IMR-90 (cell line): ENCODE results near the gene CPOX. TPM values are rescaled to one million over a fixed set of nuclear protein-coding genes. Genes with fewer than 3 reads are reported as not detected.

ENCODE experiments used
- ATAC-seq: fragments of 200-7000 bp; cut with Tn5 transposase; 2 replicates; pipeline ENCODE4 v1.9.1; 2020; ENCODE audit warnings: low read depth, mild to moderate bottlenecking, moderate library complexity
- BruUV-seq: library from RNA; stranded (reverse); fragments of 400-500 nt; replicated peaks from 2 replicates; lab custom pipeline; 2021; lab: Mats Ljungman, UMichigan
- CTCF ChIA-PET: fragments of 300-600 bp; formaldehyde crosslinking; extraction: SDS; loops from one replicate; lab custom pipeline; 2021; ENCODE audit warnings: antibody characterized with exemption; lab: Yijun Ruan, JAX
- POLR2A ChIA-PET: fragments of 300-600 bp; sonication (Branson Sonifier 250); formaldehyde crosslinking; loops from one replicate; lab custom pipeline; 2022; ENCODE audit warnings: antibody characterized with exemption; ENCODE audit not compliant: unreplicated experiment; lab: Charles Lee
- DNase-seq: peaks from one replicate; pipeline ENCODE4 v3.0.0; 2013
- H2AFZ ChIP-seq: replicated peaks from 2 replicates; pipeline ENCODE3; 2013; ENCODE audit warnings: low read length, mild to moderate bottlenecking; ENCODE audit not compliant: poor library complexity
- H2AK5ac ChIP-seq: 2 replicates; pipeline ENCODE4 v1.6.1; 2013; ENCODE audit warnings: low read depth, low read length, inconsistent platforms
- H2AK9ac ChIP-seq: replicated peaks from 2 replicates; pipeline ENCODE3; 2013; ENCODE audit warnings: mild to moderate bottlenecking, low read depth, low read length, moderate library complexity; ENCODE audit not compliant: poor library complexity
- H2BK120ac ChIP-seq: 2 replicates; pipeline ENCODE4 v1.6.1; 2013; ENCODE audit warnings: low read depth, low read length, inconsistent platforms
- H2BK15ac ChIP-seq: 3 replicates; pipeline ENCODE4 v1.6.1; 2013; ENCODE audit warnings: low read depth, low read length, inconsistent platforms
- H2BK20ac ChIP-seq: 2 replicates; pipeline ENCODE4 v1.6.1; 2013; ENCODE audit warnings: low read depth, mild to moderate bottlenecking, inconsistent platforms, low read length, moderate library complexity
- H2BK5ac ChIP-seq: 2 replicates; pipeline ENCODE4 v1.6.1; 2013; ENCODE audit warnings: mild to moderate bottlenecking, low read depth, low read length, inconsistent platforms; ENCODE audit not compliant: poor library complexity, severe bottlenecking
- H3K14ac ChIP-seq: replicated peaks from 2 replicates; pipeline ENCODE4 v1.6.1; 2013; ENCODE audit warnings: low read depth, low read length, inconsistent platforms
- H3K18ac ChIP-seq: 2 replicates; pipeline ENCODE4 v1.6.1; 2013; ENCODE audit warnings: low read depth, low read length, control low read depth
- H3K23ac ChIP-seq: 2 replicates; pipeline ENCODE4 v1.6.1; 2013; ENCODE audit warnings: low read depth, low read length, inconsistent platforms
- H3K27ac ChIP-seq: 2 replicates; pipeline ENCODE4 v1.5.1; 2013; ENCODE audit warnings: mild to moderate bottlenecking, control low read depth, low read length; ENCODE audit not compliant: insufficient read depth
- H3K27me3 ChIP-seq: 2 replicates; pipeline ENCODE4 v1.6.1; 2013; ENCODE audit warnings: low read length; ENCODE audit not compliant: control insufficient read depth, insufficient read depth
- H3K36me3 ChIP-seq: 2 replicates; pipeline ENCODE4 v1.6.1; 2013; ENCODE audit warnings: low read length, mixed read lengths; ENCODE audit not compliant: control insufficient read depth, insufficient read depth
- H3K4ac ChIP-seq: 2 replicates; pipeline ENCODE4 v1.6.1; 2013; ENCODE audit warnings: low read depth, low read length, inconsistent platforms
- H3K4me1 ChIP-seq: 2 replicates; pipeline ENCODE4 v1.6.1; 2013; ENCODE audit warnings: low read length, mixed read lengths; ENCODE audit not compliant: control insufficient read depth, insufficient read depth
- H3K4me2 ChIP-seq: 2 replicates; pipeline ENCODE4 v1.6.1; 2013; ENCODE audit warnings: low read depth, mild to moderate bottlenecking, control low read depth, low read length, moderate library complexity
- H3K4me3 ChIP-seq: 2 replicates; pipeline ENCODE4 v1.5.1; 2013; ENCODE audit warnings: low read depth, mild to moderate bottlenecking, control low read depth, low read length, moderate library complexity; ENCODE audit not compliant: insufficient read depth
- H3K56ac ChIP-seq: 2 replicates; pipeline ENCODE4 v1.6.1; 2013; ENCODE audit warnings: low read length, inconsistent platforms; ENCODE audit not compliant: insufficient read depth; ENCODE audit errors: extremely low read depth
- H3K79me1 ChIP-seq, 2 experiments: 2 replicates each; pipeline ENCODE4 v1.6.1; 2013; ENCODE audit warnings: low read length in 2 of 2, inconsistent platforms in 1 of 2, low read depth in 1 of 2
- H3K9ac ChIP-seq: 2 replicates; pipeline ENCODE4 v1.6.1; 2013; ENCODE audit warnings: low read depth, low read length, control low read depth
- H3K9me1 ChIP-seq: 2 replicates; pipeline ENCODE4 v1.6.1; 2013; ENCODE audit warnings: low read length, inconsistent platforms; ENCODE audit not compliant: insufficient read depth
- H3K9me3 ChIP-seq: 2 replicates; pipeline ENCODE4 v1.6.1; 2013; ENCODE audit warnings: low read length; ENCODE audit not compliant: control insufficient read depth, insufficient read depth
- H4K20me1 ChIP-seq: 2 replicates; pipeline ENCODE4 v1.6.1; 2013; ENCODE audit warnings: low read length, inconsistent platforms; ENCODE audit not compliant: insufficient read depth
- H4K5ac ChIP-seq: 2 replicates; pipeline ENCODE4 v1.6.1; 2013; ENCODE audit warnings: mild to moderate bottlenecking, low read depth, low read length, control low read depth
- H4K8ac ChIP-seq, 2 experiments: 2 replicates each; pipeline ENCODE4 v1.6.1; 2013; ENCODE audit warnings: low read depth in 2 of 2, low read length in 2 of 2, control low read depth in 1 of 2, inconsistent platforms in 1 of 2
- H4K91ac ChIP-seq: 2 replicates; pipeline ENCODE4 v1.6.1; 2013; ENCODE audit warnings: low read depth, low read length, inconsistent platforms; ENCODE audit not compliant: insufficient read depth
- BHLHE40 ChIP-seq: fragments of 150-350 bp; IDR thresholded peaks from 2 replicates; pipeline ENCODE4 v1.6.1; 2016; ENCODE audit warnings: mild to moderate bottlenecking, low read depth, low read length
- WGBS, 2 experiments: methylation state at CpG; one replicate each; pipeline versions ENCODE4 v1.1.5 to v1.1.7; 2013; ENCODE audit warnings: missing lambda C conversion rate in 2 of 2; ENCODE audit not compliant: insufficient read length in 1 of 2; ENCODE audit errors: extremely low coverage in 2 of 2; 5-methylcytosine and 5-hydroxymethylcytosine counted together
- dilution Hi-C: fragments of 300-500 bp; cut with HindIII; formaldehyde crosslinking; loops from one replicate; pipeline ENCODE4 v1.14.3; 2018; ENCODE audit warnings: low sequenced_read_pairs; ENCODE audit not compliant: unreplicated experiment
- in situ Hi-C: fragments of 300-500 bp; cut with MboI; formaldehyde crosslinking; loops from 3 replicates; pipeline ENCODE4 v1.14.3; 2019; ENCODE audit warnings: low sequenced_read_pairs, inconsistent platforms, mixed read lengths
- intact Hi-C: fragments of 100-400 bp; cut with micrococcal nuclease; formaldehyde crosslinking; loops from 2 replicates; pipeline ENCODE4 v1.10.0; 2022
- polyA plus RNA-seq, 3 experiments: library from polyadenylated mRNA; depleted of rRNA; stranded (reverse); fragments of >200 nt; gene quantifications; 2 replicates each; pipeline ENCODE4 v1.2.3, GENCODE V29; 2012; ENCODE audit warnings: low replicate concordance in 1 of 3
- total RNA-seq: library from RNA; depleted of rRNA; stranded (reverse); fragments of >200 nt; gene quantifications from 2 replicates; pipeline ENCODE4 v1.2.3, GENCODE V29; 2012

Gene CPOX
- total and polyA plus RNA-seq, 2 of the 4 experiments (the other 2 are of a cell fraction): 14.5 to 19.4 TPM

GRCh38 chr3:98608029-98608428, 14.6 kb upstream of the CPOX start:
- WGBS, 2 experiments: no CpG with 5 or more reads among the region's 2 CpGs
- Histone ChIP-seq H3K9me1 (no peaks in the 10 kb centered on the region), H4K20me1 (no peaks in the 10 kb centered on the region), H2AK5ac (no peak overlapping the region), H3K4me1 (no peaks in the 10 kb centered on the region), H3K23ac (no peak overlapping the region), H3K27ac (no peak overlapping the region), H3K4ac (no peak overlapping the region), H3K36me3 (no peaks in the 10 kb centered on the region), H4K91ac (no peak overlapping the region), H3K14ac (no peak overlapping the region), H3K27me3 (no peaks in the 10 kb centered on the region), H3K9me3 (no peaks in the 10 kb centered on the region), H3K18ac (no peak overlapping the region), H3K9ac (no peak overlapping the region), H4K8ac (no peak overlapping the region), H2AFZ (no peak overlapping the region), H3K56ac (no peak overlapping the region), H2BK5ac (no peak overlapping the region), H2BK15ac (no peak overlapping the region), H4K5ac (no peak overlapping the region), H3K4me3 (no peak overlapping the region), H2AK9ac (no peak overlapping the region), H2BK20ac (no peak overlapping the region), H3K79me1 (no peaks in the 10 kb centered on the region), H2BK120ac (no peak overlapping the region), H3K4me2 (no peak overlapping the region)
- dilution Hi-C loops (no loop called here), intact Hi-C loops (loop anchor here (10.0 kb wide), 1 partner anchor 297 kb away; the partner anchor contains the start of gene DCBLD2), in situ Hi-C loops (loop anchor here (10.0 to 25.0 kb wide), 2 partner anchors 177 to 1154 kb away; no protein-coding TSS in a partner anchor)
- CTCF ChIA-PET: no interaction called here
- DNase-seq (no peak), ATAC-seq (no peak)
- no peak for TF ChIP-seq BHLHE40
- no TSS peak for BruUV-seq
- POLR2A ChIA-PET: no interaction called here
